Thyroid gland (tissue), 4 donors: ENCODE results near the gene CCDC85C.

Experiments
- POLR2A ChIP-seq, 2 donors: fragments of 450-650 bp; IDR thresholded peaks; one replicate each; pipeline ENCODE4 v1.6.1; 2017; ENCODE audit warnings: antibody characterized with exemption in 2 of 2, mild to moderate bottlenecking in 2 of 2, moderate library complexity in 1 of 2
- TF ChIP-seq, protein P1 (sequence below), 6 experiments: fragments of 200-600 bp in 3 of 6; fragments of 450-650 bp in 3 of 6; sonication (generic) in 3 of 6; IDR thresholded peaks; one replicate each; pipeline ENCODE4 v1.5.1; 2016 to 2019; ENCODE audit warnings: antibody characterized with exemption in 6 of 6, mild to moderate bottlenecking in 2 of 6, inconsistent platforms in 1 of 6, moderate library complexity in 1 of 6

DNA sequence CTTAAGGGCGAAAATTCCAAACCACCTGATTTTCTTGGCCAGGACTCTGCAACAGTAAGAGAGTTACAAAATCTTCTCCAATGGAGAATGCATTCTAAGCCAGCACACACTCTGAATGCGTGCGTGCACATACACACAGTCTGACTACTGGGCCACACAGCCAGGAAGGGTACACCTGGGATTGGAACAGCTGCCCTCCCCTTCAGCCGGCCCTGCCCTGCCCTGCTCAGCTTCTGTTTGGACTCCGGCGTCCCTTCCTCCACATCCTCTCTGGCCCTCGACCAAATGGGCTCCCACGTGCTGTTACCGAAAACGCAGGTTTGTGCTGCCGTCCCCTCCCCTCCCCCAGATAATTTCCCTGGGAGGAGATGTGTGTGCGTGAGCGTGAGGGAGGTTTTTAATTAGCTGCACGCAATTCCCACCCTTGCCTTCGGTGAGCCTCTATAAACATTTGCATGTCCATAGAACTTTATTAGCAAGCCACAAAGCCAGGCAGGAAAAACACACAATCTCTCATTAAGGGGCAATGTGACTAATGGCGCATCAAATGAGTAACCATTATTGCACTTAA, 79.8 kb downstream of the CCDC85C start:
- no peak for TF ChIP-seq POLR2A (IDR thresholded peaks at IDR 0.05)
- TF ChIP-seq, protein P1, sequence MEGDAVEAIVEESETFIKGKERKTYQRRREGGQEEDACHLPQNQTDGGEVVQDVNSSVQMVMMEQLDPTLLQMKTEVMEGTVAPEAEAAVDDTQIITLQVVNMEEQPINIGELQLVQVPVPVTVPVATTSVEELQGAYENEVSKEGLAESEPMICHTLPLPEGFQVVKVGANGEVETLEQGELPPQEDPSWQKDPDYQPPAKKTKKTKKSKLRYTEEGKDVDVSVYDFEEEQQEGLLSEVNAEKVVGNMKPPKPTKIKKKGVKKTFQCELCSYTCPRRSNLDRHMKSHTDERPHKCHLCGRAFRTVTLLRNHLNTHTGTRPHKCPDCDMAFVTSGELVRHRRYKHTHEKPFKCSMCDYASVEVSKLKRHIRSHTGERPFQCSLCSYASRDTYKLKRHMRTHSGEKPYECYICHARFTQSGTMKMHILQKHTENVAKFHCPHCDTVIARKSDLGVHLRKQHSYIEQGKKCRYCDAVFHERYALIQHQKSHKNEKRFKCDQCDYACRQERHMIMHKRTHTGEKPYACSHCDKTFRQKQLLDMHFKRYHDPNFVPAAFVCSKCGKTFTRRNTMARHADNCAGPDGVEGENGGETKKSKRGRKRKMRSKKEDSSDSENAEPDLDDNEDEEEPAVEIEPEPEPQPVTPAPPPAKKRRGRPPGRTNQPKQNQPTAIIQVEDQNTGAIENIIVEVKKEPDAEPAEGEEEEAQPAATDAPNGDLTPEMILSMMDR (IDR thresholded peaks at IDR 0.05): no peak
